Mesendoderm (in vitro differentiated cells): ENCODE data around the gene CCDC196.

ENCODE experiments used
- DNase-seq: peaks from one replicate; pipeline ENCODE4 v3.0.0; 2013
- H2AK5ac ChIP-seq: 2 replicates; pipeline ENCODE4 v1.6.1; 2013; ENCODE audit warnings: low read length, inconsistent platforms
- H2BK120ac ChIP-seq: 2 replicates; pipeline ENCODE4 v1.6.1; 2013; ENCODE audit warnings: low read depth, mild to moderate bottlenecking, low read length, moderate library complexity, mixed read lengths
- H2BK15ac ChIP-seq: replicated peaks from 2 replicates; pipeline ENCODE4 v1.6.1; 2013; ENCODE audit warnings: low read depth, mild to moderate bottlenecking, moderate library complexity
- H2BK5ac ChIP-seq: 2 replicates; pipeline ENCODE4 v1.6.1; 2013; ENCODE audit warnings: low read length, inconsistent platforms
- H3K18ac ChIP-seq: 2 replicates; pipeline ENCODE4 v1.6.1; 2013; ENCODE audit warnings: mild to moderate bottlenecking, low read length, mixed read lengths
- H3K23ac ChIP-seq: one replicate; pipeline ENCODE4 v1.6.1; 2013; ENCODE audit warnings: low read length
- H3K27ac ChIP-seq: 2 replicates; pipeline ENCODE4 v1.5.1; 2013; ENCODE audit warnings: low read depth, mild to moderate bottlenecking, inconsistent platforms, low read length, moderate library complexity
- H3K27me3 ChIP-seq: 2 replicates; pipeline ENCODE4 v1.6.1; 2013; ENCODE audit warnings: low read length, control low read depth, mild to moderate bottlenecking, inconsistent platforms; ENCODE audit not compliant: insufficient read depth, poor library complexity
- H3K36me3 ChIP-seq: 2 replicates; pipeline ENCODE4 v1.6.1; 2013; ENCODE audit warnings: low read length, inconsistent platforms; ENCODE audit not compliant: control insufficient read depth, insufficient read depth
- H3K4ac ChIP-seq: one replicate; pipeline ENCODE4 v1.6.1; 2013; ENCODE audit warnings: low read depth, mild to moderate bottlenecking, low read length, moderate library complexity
- H3K4me1 ChIP-seq: 2 replicates; pipeline ENCODE4 v1.6.1; 2013; ENCODE audit warnings: low read depth, low read length, inconsistent platforms; ENCODE audit not compliant: control insufficient read depth
- H3K4me2 ChIP-seq: 2 replicates; pipeline ENCODE4 v1.6.1; 2013; ENCODE audit warnings: low read length
- H3K4me3 ChIP-seq: 2 replicates; pipeline ENCODE4 v1.5.1; 2013; ENCODE audit warnings: mild to moderate bottlenecking, low read length
- H3K56ac ChIP-seq: one replicate; pipeline ENCODE4 v1.6.1; 2013; ENCODE audit warnings: low read length
- H3K79me1 ChIP-seq: 2 replicates; pipeline ENCODE4 v1.6.1; 2013; ENCODE audit warnings: low read length, inconsistent platforms
- H3K79me2 ChIP-seq: 2 replicates; pipeline ENCODE4 v1.6.1; 2013; ENCODE audit warnings: mild to moderate bottlenecking, low read length; ENCODE audit not compliant: control insufficient read depth, insufficient read depth
- H3K9ac ChIP-seq: 2 replicates; pipeline ENCODE4 v1.6.1; 2013; ENCODE audit warnings: low read length, inconsistent platforms
- H4K5ac ChIP-seq: one replicate; pipeline ENCODE4 v1.6.1; 2013; ENCODE audit warnings: low read length
- H4K8ac ChIP-seq: one replicate; pipeline ENCODE4 v1.6.1; 2013; ENCODE audit warnings: low read depth, mild to moderate bottlenecking, control low read depth, low read length, moderate library complexity
- WGBS: extraction: QIAGEN DNeasy Blood & Tissue Kit; methylation state at CpG from one replicate; pipeline ENCODE4 v1.1.7; 2013; ENCODE audit warnings: low lambda C conversion rate, missing lambda C conversion rate; ENCODE audit not compliant: insufficient coverage; ENCODE audit errors: extremely low coverage; 5-methylcytosine and 5-hydroxymethylcytosine counted together

Gene CCDC196

DNA sequence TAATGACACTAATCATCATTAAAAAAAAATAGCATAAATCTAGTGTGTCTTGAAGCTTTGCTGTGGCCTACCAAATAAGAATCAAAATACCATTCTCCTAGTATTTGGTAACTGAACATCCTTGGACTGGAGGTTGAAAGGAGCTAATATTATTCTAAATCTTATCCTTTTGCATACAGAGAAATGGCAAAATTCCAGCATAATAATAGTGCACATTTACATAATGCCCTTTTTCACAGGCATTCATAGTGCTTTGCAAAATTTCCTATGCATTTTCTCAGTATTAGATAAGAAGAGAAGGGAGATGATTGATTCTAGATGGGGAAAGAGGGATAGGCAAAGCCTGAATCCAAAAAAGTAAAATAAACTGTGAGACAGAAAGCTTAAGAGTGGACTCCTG, 13.9 kb upstream of the CCDC196 start:
- H3K36me3 ChIP-seq = no peaks in the 10 kb centered on the region
- no peak overlapping the region for H3K56ac ChIP-seq
- no peak overlapping the region for H3K4ac ChIP-seq
- no peak overlapping the region for H3K23ac ChIP-seq
- no peak overlapping the region for H2BK120ac ChIP-seq
- H4K8ac ChIP-seq = no peak overlapping the region
- H2AK5ac ChIP-seq = no peak overlapping the region
- no peak overlapping the region for H3K4me2 ChIP-seq
- no peaks in the 10 kb centered on the region for H3K4me1 ChIP-seq
- no peak overlapping the region for H3K18ac ChIP-seq
- no peak overlapping the region for H4K5ac ChIP-seq
- H3K27me3 ChIP-seq = no peaks in the 10 kb centered on the region
- DNase-seq = no peak
- no peak overlapping the region for H3K9ac ChIP-seq
- H3K79me2 ChIP-seq = no peaks in the 10 kb centered on the region
- no peak overlapping the region for H3K4me3 ChIP-seq
- no peak overlapping the region for H2BK5ac ChIP-seq
- no peak overlapping the region for H2BK15ac ChIP-seq
- no peak overlapping the region for H3K27ac ChIP-seq
- no peaks in the 10 kb centered on the region for H3K79me1 ChIP-seq

DNA sequence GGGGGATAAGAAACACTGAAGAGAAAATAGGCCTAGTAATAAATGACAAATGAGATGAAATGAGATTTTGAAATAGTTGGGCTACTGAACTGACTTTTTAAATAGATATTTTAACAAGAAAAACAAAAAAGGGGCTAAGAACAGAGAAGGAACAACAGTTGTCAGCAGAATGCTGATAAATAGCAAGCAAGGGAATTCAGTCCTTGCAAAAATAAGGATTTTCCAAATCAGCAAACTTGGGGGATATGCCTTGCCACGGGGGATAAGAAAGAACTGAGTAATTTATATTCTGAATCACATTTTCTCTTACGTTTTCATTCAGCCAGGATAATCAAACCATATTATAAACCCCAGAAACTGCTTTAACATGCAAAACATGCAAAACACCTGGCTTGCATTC, 12.9 kb upstream of the CCDC196 start:
- H3K79me2 ChIP-seq = no peaks in the 10 kb centered on the region
- no peak overlapping the region for H2BK15ac ChIP-seq
- WGBS = no CpG with 5 or more reads among the region's 2 CpGs
- no peak overlapping the region for H2AK5ac ChIP-seq
- no peak overlapping the region for H3K4ac ChIP-seq
- no peak overlapping the region for H3K23ac ChIP-seq
- H3K4me3 ChIP-seq = no peak overlapping the region
- no peaks in the 10 kb centered on the region for H3K79me1 ChIP-seq
- H3K56ac ChIP-seq = no peak overlapping the region
- H3K4me2 ChIP-seq = no peak overlapping the region
- H3K27ac ChIP-seq = no peak overlapping the region
- H2BK120ac ChIP-seq = no peak overlapping the region
- H4K5ac ChIP-seq = no peak overlapping the region
- H4K8ac ChIP-seq = no peak overlapping the region
- DNase-seq = no peak
- H3K9ac ChIP-seq = no peak overlapping the region
- H3K36me3 ChIP-seq = no peaks in the 10 kb centered on the region
- no peaks in the 10 kb centered on the region for H3K27me3 ChIP-seq
- H3K18ac ChIP-seq = no peak overlapping the region
- no peaks in the 10 kb centered on the region for H3K4me1 ChIP-seq
- H2BK5ac ChIP-seq = no peak overlapping the region

DNA sequence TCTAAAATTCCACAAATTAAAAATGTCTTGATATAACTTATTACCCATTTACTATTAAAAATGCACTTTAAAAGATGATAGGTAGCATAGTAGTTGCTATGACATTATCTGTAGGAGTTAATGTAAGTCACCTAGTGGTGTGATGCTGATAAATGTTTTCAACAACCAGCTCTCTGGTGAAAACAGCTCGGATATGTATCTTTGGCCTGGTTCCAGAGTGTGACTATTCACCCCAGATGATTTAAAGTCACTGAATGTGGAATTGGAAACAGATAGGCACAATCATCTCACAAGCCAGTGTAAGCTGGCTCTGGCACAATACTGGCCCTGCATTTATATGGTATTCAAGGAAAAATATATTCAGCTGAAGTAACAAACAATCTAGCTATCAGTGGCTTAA, 9.2 kb upstream of the CCDC196 start:
- Histone ChIP-seq H3K36me3 (no peaks in the 10 kb centered on the region), H3K4me2 (no peak overlapping the region), H2BK120ac (no peak overlapping the region), H3K79me2 (no peaks in the 10 kb centered on the region), H3K23ac (no peak overlapping the region), H3K4me3 (no peak overlapping the region), H2AK5ac (no peak overlapping the region), H3K56ac (no peak overlapping the region), H2BK15ac (no peak overlapping the region), H3K9ac (no peak overlapping the region), H3K79me1 (no peaks in the 10 kb centered on the region), H4K5ac (no peak overlapping the region), H3K27me3 (no peaks in the 10 kb centered on the region), H3K27ac (no peak overlapping the region), H3K4me1 (no peaks in the 10 kb centered on the region), H3K18ac (no peak overlapping the region), H2BK5ac (no peak overlapping the region), H4K8ac (no peak overlapping the region), H3K4ac (no peak overlapping the region)
- no CpG with 5 or more reads among the region's 1 CpG for WGBS
- no peak for DNase-seq

DNA sequence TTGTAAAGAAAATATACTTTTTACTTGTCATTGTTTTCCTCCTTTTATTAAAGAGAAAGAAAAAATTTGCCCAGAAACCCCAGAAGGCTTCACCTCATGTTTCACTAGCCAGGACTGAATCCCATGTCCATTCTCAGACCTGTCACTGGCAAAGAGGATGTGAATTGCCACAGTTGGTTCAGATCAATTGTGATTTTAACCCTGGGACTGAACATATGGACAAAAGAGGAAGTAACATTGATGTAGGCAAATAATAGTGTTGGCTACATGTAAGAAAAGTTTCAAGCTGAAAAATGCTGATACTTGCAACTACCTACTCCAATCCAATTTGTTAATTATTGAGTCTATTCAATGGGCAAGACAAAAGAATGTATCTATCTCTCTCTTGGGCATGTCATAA, 8.6 kb upstream of the CCDC196 start:
- Histone ChIP-seq H3K79me1 (no peaks in the 10 kb centered on the region), H4K8ac (no peak overlapping the region), H3K4me3 (no peak overlapping the region), H3K23ac (no peak overlapping the region), H3K79me2 (no peaks in the 10 kb centered on the region), H3K4ac (no peak overlapping the region), H3K27ac (no peak overlapping the region), H3K4me1 (no peaks in the 10 kb centered on the region), H3K9ac (no peak overlapping the region), H3K27me3 (no peaks in the 10 kb centered on the region), H3K18ac (no peak overlapping the region), H4K5ac (no peak overlapping the region), H2BK120ac (no peak overlapping the region), H2BK5ac (no peak overlapping the region), H2AK5ac (no peak overlapping the region), H2BK15ac (no peak overlapping the region), H3K4me2 (no peak overlapping the region), H3K56ac (no peak overlapping the region), H3K36me3 (no peaks in the 10 kb centered on the region)
- no peak for DNase-seq

DNA sequence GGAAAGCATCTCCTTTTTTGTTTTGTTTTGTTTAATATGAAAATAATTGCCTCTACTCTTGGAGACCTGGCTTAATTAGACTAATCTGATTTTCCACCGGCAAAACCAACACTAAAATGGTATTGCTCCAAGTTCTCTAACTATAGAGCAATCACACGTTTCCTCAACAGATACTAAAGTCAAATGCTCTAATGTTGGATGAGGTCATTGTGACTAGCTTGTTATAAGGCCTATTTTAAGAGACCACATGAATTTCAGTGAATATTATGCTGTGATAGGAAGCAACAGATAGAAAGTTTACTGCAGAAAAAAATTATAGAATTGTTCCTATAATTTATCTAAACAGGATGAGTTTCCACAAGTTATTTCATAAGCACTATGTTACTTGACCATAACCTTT, 3.3 kb upstream of the CCDC196 start:
- no peak overlapping the region for H3K4ac ChIP-seq
- H4K8ac ChIP-seq = no peak overlapping the region
- DNase-seq = no peak
- H3K79me2 ChIP-seq = no peaks in the 10 kb centered on the region
- H3K79me1 ChIP-seq = no peaks in the 10 kb centered on the region
- no peak overlapping the region for H3K4me3 ChIP-seq
- no peak overlapping the region for H3K23ac ChIP-seq
- no peaks in the 10 kb centered on the region for H3K36me3 ChIP-seq
- no peaks in the 10 kb centered on the region for H3K4me1 ChIP-seq
- H3K27me3 ChIP-seq = no peaks in the 10 kb centered on the region
- H2BK5ac ChIP-seq = no peak overlapping the region
- no peak overlapping the region for H3K18ac ChIP-seq
- H2BK15ac ChIP-seq = no peak overlapping the region
- no peak overlapping the region for H2BK120ac ChIP-seq
- no peak overlapping the region for H3K56ac ChIP-seq
- H3K27ac ChIP-seq = no peak overlapping the region
- no peak overlapping the region for H3K9ac ChIP-seq
- no peak overlapping the region for H2AK5ac ChIP-seq
- no peak overlapping the region for H3K4me2 ChIP-seq
- no peak overlapping the region for H4K5ac ChIP-seq
- WGBS = no CpG with 5 or more reads among the region's 2 CpGs

DNA sequence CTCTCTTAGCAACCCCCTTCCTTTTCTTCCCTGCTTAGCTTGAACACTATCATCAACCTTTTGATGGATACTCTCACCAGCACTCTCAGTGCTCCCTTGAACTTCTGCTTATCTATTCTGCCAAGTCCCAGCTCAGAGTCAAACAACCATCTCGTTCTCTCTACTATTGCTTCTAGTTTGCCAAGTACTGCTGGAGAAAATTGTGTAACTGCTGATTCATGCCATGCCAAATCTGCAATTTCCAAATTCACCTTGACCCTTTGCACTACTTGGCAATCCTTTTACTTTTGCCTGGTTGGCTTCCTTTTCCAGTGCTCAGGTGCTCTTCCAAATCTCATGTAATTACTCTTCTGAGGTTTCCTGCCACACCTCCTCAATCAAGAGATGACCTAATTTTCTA, 2.8 kb upstream of the CCDC196 start:
- no peak overlapping the region for H3K9ac ChIP-seq
- no CpG with 5 or more reads among the region's 1 CpG for WGBS

More for the DNA sequence above, 2.8 kb upstream of the CCDC196 start:
- no peak overlapping the region for H3K4me2 ChIP-seq
- no peak overlapping the region for H3K4me3 ChIP-seq
- DNase-seq = no peak
- no peaks in the 10 kb centered on the region for H3K36me3 ChIP-seq
- H4K8ac ChIP-seq = no peak overlapping the region
- H3K79me2 ChIP-seq = no peaks in the 10 kb centered on the region
- no peak overlapping the region for H2AK5ac ChIP-seq
- H4K5ac ChIP-seq = no peak overlapping the region
- no peaks in the 10 kb centered on the region for H3K27me3 ChIP-seq
- H2BK15ac ChIP-seq = no peak overlapping the region
- H3K79me1 ChIP-seq = no peaks in the 10 kb centered on the region
- no peak overlapping the region for H3K4ac ChIP-seq
- H3K4me1 ChIP-seq = no peaks in the 10 kb centered on the region
- H3K56ac ChIP-seq = no peak overlapping the region
- no peak overlapping the region for H3K23ac ChIP-seq
- no peak overlapping the region for H2BK120ac ChIP-seq
- H3K18ac ChIP-seq = no peak overlapping the region
- no peak overlapping the region for H2BK5ac ChIP-seq
- no peak overlapping the region for H3K27ac ChIP-seq
